Stomach (tissue), 9 donors: ENCODE measurements around the gene TOMM5. TPM values are rescaled to one million over a fixed set of nuclear protein-coding genes. Genes with fewer than 3 reads are reported as not detected.

ENCODE experiments used
- DNase-seq, 2 donors: peaks; one replicate each; pipeline versions ENCODE4 v3.0.0 to v3.0.0-alpha.2; 2013 to 2019
- H3K27ac ChIP-seq, 5 donors: fragments of 200-600 bp in 4 of 5; sonication (generic) in 4 of 5; one replicate each; pipeline ENCODE4 v1.5.1; 2013 to 2019; ENCODE audit warnings: mild to moderate bottlenecking in 1 of 5, moderate library complexity in 1 of 5
- H3K27me3 ChIP-seq, 3 donors: fragments of 200-600 bp; sonication (generic); one replicate each; pipeline ENCODE4 v1.5.1; 2017 to 2019; ENCODE audit warnings: mixed run types in 1 of 3
- H3K36me3 ChIP-seq, 4 donors: fragments of 200-600 bp; sonication (generic); 1 replicate in 3 of 4; 2 replicates in 1 of 4; pipeline ENCODE4 v1.5.1; 2016 to 2019
- H3K4me1 ChIP-seq, 4 donors: fragments of 200-600 bp; sonication (generic); one replicate each; pipeline ENCODE4 v1.5.1; 2016 to 2019
- H3K4me3 ChIP-seq, 4 donors: fragments of 200-600 bp; sonication (generic) in 3 of 4; one replicate each; pipeline ENCODE4 v1.5.1; 2016 to 2019; ENCODE audit warnings: mild to moderate bottlenecking in 1 of 4
- H3K9me3 ChIP-seq, 4 donors: fragments of 200-600 bp; sonication (generic); one replicate each; pipeline ENCODE4 v1.5.1; 2016 to 2019
- EP300 ChIP-seq: sonication (generic); formaldehyde crosslinking; IDR thresholded peaks from one replicate; pipeline ENCODE4 v1.6.1; 2017; ENCODE audit warnings: antibody characterized with exemption
- POLR2A ChIP-seq, 4 donors: fragments of 450-650 bp; IDR thresholded peaks; one replicate each; pipeline ENCODE4 v1.6.1; 2016; ENCODE audit warnings: antibody characterized with exemption in 4 of 4, control low read depth in 2 of 4, mild to moderate bottlenecking in 1 of 4, moderate library complexity in 1 of 4
- POLR2AphosphoS5 ChIP-seq, 3 donors: sonication (generic); formaldehyde crosslinking; IDR thresholded peaks; one replicate each; pipeline ENCODE4 v1.6.1; 2016; ENCODE audit warnings: antibody characterized with exemption in 3 of 3
- WGBS, 5 donors: extraction: QIAGEN DNeasy Blood & Tissue Kit in 3 of 5; methylation state at CpG; one replicate each; pipeline versions ENCODE4 v1.1.5 to v1.1.7; 2013 to 2018; 5-methylcytosine and 5-hydroxymethylcytosine counted together
- intact Hi-C: fragments of 100-400 bp; cut with DNase I; formaldehyde crosslinking; loops from one replicate; pipeline ENCODE4 v1.15.1; 2023; ENCODE audit warnings: low total_unique reads
- polyA plus RNA-seq, 3 donors: library from polyadenylated mRNA; stranded (reverse); fragments of 200-250 nt; gene quantifications; one replicate each; pipeline ENCODE4 v1.2.3, GENCODE V29; 2013
- total RNA-seq, 5 donors: library from RNA; depleted of rRNA; stranded (reverse); fragments of >200 nt; gene quantifications; one replicate each; pipeline versions ENCODE4 v1.1.0 to v1.2.3, GENCODE V29; 2014 to 2016
- TF ChIP-seq, protein P1 (sequence below), 7 experiments: fragments of 450-650 bp in 4 of 7; fragments of 200-600 bp in 3 of 7; sonication (generic) in 3 of 7; IDR thresholded peaks; one replicate each; pipeline ENCODE4 v1.5.1; 2016 to 2019; ENCODE audit warnings: antibody characterized with exemption in 7 of 7, control low read depth in 2 of 7, mild to moderate bottlenecking in 1 of 7
- donor health status: healthy with polysubstance abuse.
- donor health status: Bipolar disorder and iron deficiency.
- donor health status: healthy.

The TOMM5 gene
- total and polyA plus RNA-seq, 8 donors: 29.3 to 173 (median 113) TPM

DNA sequence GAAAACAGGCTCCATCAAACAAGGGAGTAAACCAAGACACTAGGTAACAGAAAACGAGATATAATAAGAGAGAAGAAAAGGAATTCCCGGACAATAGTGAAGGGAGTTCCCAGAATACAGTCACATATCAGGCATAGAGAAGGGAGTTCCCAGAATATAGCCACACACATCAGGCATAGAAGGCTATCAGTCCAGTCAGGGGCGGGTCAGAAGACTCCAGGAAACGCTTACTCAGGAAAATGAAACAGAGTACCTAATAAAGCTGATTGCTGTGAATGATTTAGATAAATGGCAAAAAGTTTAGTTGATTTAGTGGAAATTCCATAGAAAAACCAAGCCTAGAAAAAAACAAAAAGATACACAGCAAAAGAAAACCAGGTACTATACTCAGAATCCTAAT is 4.9 kb downstream of the TOMM5 start:
- Histone ChIP-seq H3K27me3 (no peaks in the 10 kb centered on the region), H3K4me1 (peaks cover 16 to 43% (median 29%) of the 10 kb centered on the region in 4 donors), H3K36me3 (peaks cover 26 to 65% (median 59%) of the 10 kb centered on the region in 4 donors), H3K9me3 (no peaks in the 10 kb centered on the region), H3K27ac (peak overlapping the region in 2 of 5 donors; percentile 30 to 38), H3K4me3 (no peak overlapping the region)
- peak in 1 of 2 donors; percentile 62 for DNase-seq
- TF ChIP-seq POLR2AphosphoS5 (IDR thresholded peaks at IDR 0.05) (peak in 1 of 3 donors; percentile 38), POLR2A (IDR thresholded peaks at IDR 0.05) (no peak), EP300 (no peak)
- TF ChIP-seq, protein P1, sequence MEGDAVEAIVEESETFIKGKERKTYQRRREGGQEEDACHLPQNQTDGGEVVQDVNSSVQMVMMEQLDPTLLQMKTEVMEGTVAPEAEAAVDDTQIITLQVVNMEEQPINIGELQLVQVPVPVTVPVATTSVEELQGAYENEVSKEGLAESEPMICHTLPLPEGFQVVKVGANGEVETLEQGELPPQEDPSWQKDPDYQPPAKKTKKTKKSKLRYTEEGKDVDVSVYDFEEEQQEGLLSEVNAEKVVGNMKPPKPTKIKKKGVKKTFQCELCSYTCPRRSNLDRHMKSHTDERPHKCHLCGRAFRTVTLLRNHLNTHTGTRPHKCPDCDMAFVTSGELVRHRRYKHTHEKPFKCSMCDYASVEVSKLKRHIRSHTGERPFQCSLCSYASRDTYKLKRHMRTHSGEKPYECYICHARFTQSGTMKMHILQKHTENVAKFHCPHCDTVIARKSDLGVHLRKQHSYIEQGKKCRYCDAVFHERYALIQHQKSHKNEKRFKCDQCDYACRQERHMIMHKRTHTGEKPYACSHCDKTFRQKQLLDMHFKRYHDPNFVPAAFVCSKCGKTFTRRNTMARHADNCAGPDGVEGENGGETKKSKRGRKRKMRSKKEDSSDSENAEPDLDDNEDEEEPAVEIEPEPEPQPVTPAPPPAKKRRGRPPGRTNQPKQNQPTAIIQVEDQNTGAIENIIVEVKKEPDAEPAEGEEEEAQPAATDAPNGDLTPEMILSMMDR (IDR thresholded peaks at IDR 0.05): no peak
- WGBS, 5 donors: 44 to 62% (median 50%) methylated on average over 4 of the region's 4 CpGs
- intact Hi-C loops: no loop called here

DNA sequence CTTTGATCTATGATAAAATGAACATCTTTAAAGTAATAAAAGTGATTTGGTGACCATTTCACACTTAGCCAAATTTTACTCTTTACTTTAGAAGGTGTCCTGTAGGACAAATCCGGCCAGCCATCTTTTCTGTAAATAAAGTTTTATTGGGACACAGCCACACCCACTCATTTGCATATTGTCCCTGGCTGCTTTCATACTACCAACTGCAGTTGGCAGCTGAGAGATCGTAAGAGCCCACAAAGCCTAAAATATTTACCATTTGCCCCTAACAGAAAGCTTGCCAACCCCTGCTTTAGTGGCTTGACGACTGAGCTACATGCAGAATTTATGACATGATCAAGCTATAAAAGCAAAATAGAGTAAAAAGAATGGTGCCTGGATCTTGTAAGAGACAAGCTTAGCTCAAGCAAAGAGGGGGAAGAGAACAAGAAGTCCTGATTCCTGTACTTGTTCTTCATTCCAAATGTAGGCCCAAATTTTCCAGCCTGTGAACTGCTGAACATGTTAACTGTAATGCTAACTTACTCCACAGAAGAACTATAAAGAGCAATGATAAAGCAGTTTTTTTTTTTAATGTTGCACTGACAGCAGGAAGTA is 8.8 kb downstream of the TOMM5 start:
- Histone ChIP-seq H3K27ac (peak overlapping the region in 1 of 5 donors; percentile 7), H3K4me3 (no peak overlapping the region), H3K4me1 (peaks cover 0 to 15% (median 7%) of the 10 kb centered on the region in 4 donors), H3K27me3 (no peaks in the 10 kb centered on the region), H3K9me3 (no peaks in the 10 kb centered on the region), H3K36me3 (peaks cover 26 to 85% (median 66%) of the 10 kb centered on the region in 4 donors)
- DNase-seq: no peak
- TF ChIP-seq POLR2A (IDR thresholded peaks at IDR 0.05) (no peak), EP300 (no peak), POLR2AphosphoS5 (IDR thresholded peaks at IDR 0.05) (no peak)
- intact Hi-C loops: no loop called here
- 70 to 86% (median 81%) methylated on average over 3 of the region's 3 CpGs for WGBS, 5 donors

DNA sequence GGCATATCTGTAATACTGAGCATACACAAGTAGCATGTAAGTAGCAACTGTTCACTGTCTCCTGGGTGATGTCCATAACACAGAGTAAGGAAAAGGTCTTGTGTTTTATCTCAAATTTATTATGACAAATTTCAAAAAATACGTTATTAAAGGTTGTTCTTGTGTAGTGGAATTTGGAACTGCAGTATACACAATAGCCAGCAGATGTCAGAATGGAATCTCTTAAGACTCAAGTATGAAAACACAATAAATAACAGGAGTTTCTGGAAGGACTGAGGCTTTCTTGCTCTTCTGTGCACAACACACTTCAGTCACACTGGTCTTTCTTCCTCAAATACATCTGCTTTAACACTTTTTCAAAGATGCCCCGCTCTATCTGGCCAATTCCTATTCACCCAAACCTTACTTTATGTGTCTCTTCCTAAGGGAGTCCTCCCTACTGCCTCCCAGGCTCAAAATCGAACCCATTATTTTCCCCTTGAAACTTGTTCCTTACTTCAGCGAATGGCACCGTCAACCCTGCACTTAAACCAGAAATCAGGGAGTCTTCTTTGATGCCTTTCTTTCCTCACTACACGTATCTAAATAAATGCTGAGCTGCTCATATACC is 9.7 kb downstream of the TOMM5 start:
- intact Hi-C loops: no loop called here
- Histone ChIP-seq H3K27me3 (no peaks in the 10 kb centered on the region), H3K36me3 (peaks cover 26 to 76% (median 57%) of the 10 kb centered on the region in 4 donors), H3K4me3 (no peak overlapping the region), H3K27ac (peak overlapping the region in 1 of 5 donors; percentile 41), H3K4me1 (peaks cover 0 to 15% (median 7%) of the 10 kb centered on the region in 4 donors), H3K9me3 (no peaks in the 10 kb centered on the region)
- TF ChIP-seq POLR2AphosphoS5 (IDR thresholded peaks at IDR 0.05): no peak
- TF ChIP-seq, protein P1 (IDR thresholded peaks at IDR 0.05): peak in 5 of 7 experiments; percentile 51 to 70 (median 68)
- DNase-seq: peak in 1 of 2 donors; percentile 79
- WGBS, 5 donors: 70 to 77% (median 75%) methylated on average over 6 of the region's 6 CpGs

DNA sequence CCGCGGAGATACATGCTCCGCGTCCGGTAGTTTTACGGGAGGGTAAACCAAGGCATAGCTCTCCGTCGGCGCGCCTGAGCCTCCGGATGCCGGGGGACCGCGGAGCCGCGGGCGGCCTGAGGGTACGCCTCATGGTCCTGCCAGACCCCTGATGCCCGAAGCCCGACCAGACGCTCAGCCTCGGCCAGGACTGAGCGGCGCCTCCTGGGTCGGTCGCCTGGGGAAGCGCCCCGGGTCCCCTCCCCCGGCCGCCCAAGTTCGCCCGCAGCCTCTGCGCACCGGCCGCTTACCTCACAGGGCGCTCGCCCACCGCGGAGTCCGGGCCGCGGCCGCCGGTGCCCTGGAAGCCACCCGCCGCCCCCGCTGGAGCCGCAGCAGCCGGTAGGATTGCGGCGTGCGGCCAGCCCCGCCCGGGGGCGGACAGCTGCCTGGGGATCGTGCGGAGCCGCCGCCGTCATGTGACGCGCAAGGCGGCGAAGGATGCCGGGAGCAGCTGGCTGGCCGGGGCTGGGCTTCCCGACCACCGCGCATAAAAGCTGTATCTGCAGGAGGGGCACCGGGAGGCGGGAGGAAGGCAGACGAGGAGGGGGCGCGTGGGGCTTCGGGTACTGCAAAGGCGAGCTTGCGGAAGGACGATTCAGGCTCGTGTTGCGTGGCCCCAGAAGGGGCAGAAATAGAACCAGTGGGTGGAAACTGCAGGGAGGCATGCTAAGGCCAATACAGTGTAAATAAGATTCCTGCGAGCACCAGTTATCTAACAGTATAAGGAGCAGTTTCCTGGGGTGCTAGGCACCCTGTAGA is 16.3 kb downstream of the TOMM5 start, which contains the start of gene FBXO10:
FBXO10 (minus strand) TSS at position 460 of the 801 bp plus-strand sequence. CDS start 34,612 bp downstream, outside the sequence.
- H3K27ac ChIP-seq: peak within 1 kb of the TSS; percentile 83 to 89 (median 86)
- no peaks in the 10 kb centered on the region for H3K9me3 ChIP-seq
- peak within 1 kb of the TSS; percentile 69 to 84 (median 75) for H3K4me3 ChIP-seq
- H3K4me1 ChIP-seq: peaks cover 0 to 39% (median 23%) of the 10 kb centered on the region in 4 donors
- 0 to 2% (median 1%) methylated on average over 18 to 81 of the region's 81 CpGs for WGBS, 5 donors
- peaks cover 0 to 11% (median under 1%) of the 10 kb centered on the region in 4 donors for H3K36me3 ChIP-seq
- H3K27me3 ChIP-seq: no peaks in the 10 kb centered on the region
- peak; percentile 67 to 95 for DNase-seq
- intact Hi-C loops: no loop called here
- TF ChIP-seq EP300 (no peak), POLR2A (IDR thresholded peaks at IDR 0.05) (no peak), POLR2AphosphoS5 (IDR thresholded peaks at IDR 0.05) (peak; percentile 37 to 66 (median 40))
- TF ChIP-seq, protein P1 (IDR thresholded peaks at IDR 0.05): no peak
